ENCODE data around the gene RASGRP2. TPM values are rescaled to one million over a fixed set of nuclear protein-coding genes. Genes with fewer than 3 reads are reported as not detected.
"Not testable (repeated sequence)": the region's sequence is repeated elsewhere in the genome, so short reads cannot be mapped to it uniquely, and the experiment has no call there.

Gene RASGRP2
- total RNA-seq, 3 donors from 2014 or later: 10.0 to 12.5 (median 11.5) TPM

GRCh38 chr11:64710418-64711137 is 33.4 kb downstream of the RASGRP2 start:
- Histone ChIP-seq H3K9me3 (no peaks in the 10 kb centered on the region), H3K27ac (no peak overlapping the region), H3K36me3 (no peaks in the 10 kb centered on the region), H3K27me3 (peaks cover 10 to 67% of the 10 kb centered on the region in 2 donors), H3K4me1 (peaks cover 0 to 3% of the 10 kb centered on the region in 2 donors), H3K4me3 (no peak overlapping the region)
- intact Hi-C loops (cut with DNase I; ENCODE audit: low total_unique reads): no loop called here
- no peak for DNase-seq (ENCODE audit: low spot score in 2 of 2)
- TF ChIP-seq POLR2A (IDR thresholded peaks at IDR 0.05) (no peak), POLR2AphosphoS5 (IDR thresholded peaks at IDR 0.05) (no peak)

DNA sequence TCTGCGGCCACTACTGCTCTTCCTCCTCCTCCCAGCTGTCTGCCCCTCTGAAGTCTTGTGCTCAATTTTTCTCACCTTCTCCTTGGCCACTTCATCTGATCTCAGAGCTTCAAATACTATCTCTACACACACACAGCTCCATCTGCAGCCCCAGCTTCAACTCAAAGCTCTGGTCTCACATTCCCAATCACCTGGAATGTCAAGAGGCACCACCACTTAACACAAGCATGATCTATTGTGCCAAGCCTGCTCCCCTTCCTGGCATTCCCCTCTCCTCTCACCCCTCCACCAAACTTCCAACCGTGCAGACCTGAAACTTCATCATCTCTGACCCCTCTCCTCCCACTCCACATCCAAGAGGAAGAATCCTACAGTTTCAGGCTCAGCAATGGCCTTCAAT is 38.4 kb downstream of the RASGRP2 start:
- no peak for TF ChIP-seq POLR2AphosphoS5 (IDR thresholded peaks at IDR 0.05)
- TF ChIP-seq CTCF (IDR thresholded peaks at IDR 0.05): no peak
- TF ChIP-seq POLR2A (IDR thresholded peaks at IDR 0.05): no peak
- intact Hi-C loops (cut with DNase I; ENCODE audit: low total_unique reads): no loop called here
- Histone ChIP-seq H3K36me3 (no peaks in the 10 kb centered on the region), H3K4me1 (no peaks in the 10 kb centered on the region), H3K4me3 (no peak overlapping the region), H3K27me3 (peaks cover 0 to 37% of the 10 kb centered on the region in 2 donors), H3K27ac (no peak overlapping the region), H3K9me3 (no peaks in the 10 kb centered on the region)
- DNase-seq (ENCODE audit: low spot score in 2 of 2): no peak

DNA sequence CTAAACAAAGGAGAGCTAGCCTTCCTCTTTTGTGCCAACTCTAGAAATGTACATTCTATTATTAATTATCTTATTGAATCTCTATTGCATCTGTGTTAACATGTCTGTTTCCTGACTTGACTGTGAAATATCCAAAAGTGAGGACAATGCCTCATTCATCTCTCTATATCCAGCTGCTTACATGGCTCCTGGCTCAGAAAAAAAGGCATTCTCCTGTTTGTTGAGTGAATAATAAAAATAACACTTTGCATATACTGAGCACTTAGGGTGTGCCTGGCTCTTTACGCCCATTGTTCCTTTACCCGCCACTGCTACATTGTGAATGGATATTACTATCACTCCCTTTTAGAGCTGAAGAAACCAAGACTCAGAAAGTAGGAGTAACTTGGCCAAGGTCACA is 40.9 kb downstream of the RASGRP2 start:
- TF ChIP-seq POLR2A (IDR thresholded peaks at IDR 0.05) (no peak), CTCF (IDR thresholded peaks at IDR 0.05) (no peak), POLR2AphosphoS5 (IDR thresholded peaks at IDR 0.05) (no peak)
- no peak for DNase-seq (ENCODE audit: low spot score in 2 of 2)
- peaks cover 0 to 20% of the 10 kb centered on the region in 2 donors for H3K27me3 ChIP-seq
- H3K36me3 ChIP-seq: no peaks in the 10 kb centered on the region
- no peaks in the 10 kb centered on the region for H3K4me1 ChIP-seq
- no peak overlapping the region for H3K4me3 ChIP-seq
- no peaks in the 10 kb centered on the region for H3K9me3 ChIP-seq
- intact Hi-C loops (cut with DNase I; ENCODE audit: low total_unique reads): no loop called here
- H3K27ac ChIP-seq: no peak overlapping the region

DNA sequence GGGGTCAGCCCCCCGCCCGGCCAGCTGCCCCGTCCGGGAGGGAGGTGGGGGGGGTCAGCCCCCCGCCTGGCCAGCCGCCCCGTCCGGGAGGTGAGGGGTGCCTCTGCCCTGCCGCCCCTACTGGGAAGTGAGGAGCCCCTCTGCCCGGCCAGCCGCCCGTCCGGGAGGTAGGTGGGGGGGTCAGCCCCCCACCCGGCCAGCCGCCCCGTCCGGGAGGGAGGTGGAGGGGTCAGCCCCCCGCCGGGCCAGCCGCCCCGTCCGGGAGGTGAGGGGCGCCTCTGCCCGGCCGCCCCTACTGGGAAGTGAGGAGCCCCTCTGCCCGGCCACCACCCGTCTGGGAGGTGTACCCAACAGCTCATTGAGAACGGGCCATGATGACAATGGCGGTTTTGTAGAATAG is 42.0 kb downstream of the RASGRP2 start:
- H3K4me3 ChIP-seq; DNase-seq (ENCODE audit: low spot score in 2 of 2); H3K4me1 ChIP-seq; H3K36me3 ChIP-seq; intact Hi-C loops (cut with DNase I; ENCODE audit: low total_unique reads); H3K27ac ChIP-seq; H3K9me3 ChIP-seq: not testable (repeated sequence)
- H3K27me3 ChIP-seq: peaks cover 0 to 21% of the 10 kb centered on the region in 2 donors

DNA sequence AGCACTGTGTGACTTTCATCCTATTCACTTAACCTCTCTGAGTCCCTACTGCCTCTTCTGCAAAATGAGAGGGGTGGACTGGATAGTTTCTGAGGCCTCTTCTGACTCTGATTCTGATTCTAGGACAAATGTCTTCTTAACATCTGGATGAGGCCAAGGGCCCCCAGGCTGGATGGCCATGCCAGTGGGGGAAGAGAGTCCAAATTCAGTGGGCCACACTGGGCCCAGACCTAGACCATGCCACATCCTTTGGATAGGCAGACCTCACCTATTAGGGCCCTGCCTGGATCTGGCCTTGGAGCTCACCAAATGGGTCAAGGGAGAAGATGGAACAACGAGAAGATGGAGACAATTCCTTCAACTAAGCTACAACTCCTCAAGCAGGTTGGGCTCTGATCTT is 45.5 kb downstream of the RASGRP2 start:
- intact Hi-C loops (cut with DNase I; ENCODE audit: low total_unique reads): no loop called here
- H3K27ac ChIP-seq: no peak overlapping the region
- no peaks in the 10 kb centered on the region for H3K4me1 ChIP-seq
- no peaks in the 10 kb centered on the region for H3K36me3 ChIP-seq
- no peak overlapping the region for H3K4me3 ChIP-seq
- DNase-seq (ENCODE audit: low spot score in 2 of 2): no peak
- H3K9me3 ChIP-seq: no peaks in the 10 kb centered on the region
- TF ChIP-seq POLR2A (IDR thresholded peaks at IDR 0.05) (no peak), CTCF (IDR thresholded peaks at IDR 0.05) (no peak), POLR2AphosphoS5 (IDR thresholded peaks at IDR 0.05) (no peak)
- H3K27me3 ChIP-seq: peaks cover 0 to 11% of the 10 kb centered on the region in 2 donors

- TF ChIP-seq POLR2AphosphoS5 (IDR thresholded peaks at IDR 0.05) (no peak), CTCF (IDR thresholded peaks at IDR 0.05) (no peak), POLR2A (IDR thresholded peaks at IDR 0.05) (no peak)
- H3K9me3 ChIP-seq: no peaks in the 10 kb centered on the region
- no peak for DNase-seq (ENCODE audit: low spot score in 2 of 2)
- H3K27ac ChIP-seq: no peak overlapping the region
- no peaks in the 10 kb centered on the region for H3K4me1 ChIP-seq
- intact Hi-C loops (cut with DNase I; ENCODE audit: low total_unique reads): no loop called here
- H3K4me3 ChIP-seq: no peak overlapping the region
- peaks cover 0 to 12% of the 10 kb centered on the region in 2 donors for H3K27me3 ChIP-seq
- no peaks in the 10 kb centered on the region for H3K36me3 ChIP-seq
These were observed 46.1 kb downstream of the RASGRP2 start for GRCh38 chr11:64697663-64698375.
